H9 (cell line): ENCODE measurements around the gene ZNF613. TPM values are rescaled to one million over a fixed set of nuclear protein-coding genes. Genes with fewer than 3 reads are reported as not detected.

ENCODE experiments used
- DNase-seq: peaks from one replicate; pipeline ENCODE4 v3.0.0-alpha.2; 2017
- H2AFZ ChIP-seq: one replicate; pipeline ENCODE4 v1.6.1; 2013; ENCODE audit warnings: mild to moderate bottlenecking, low read length, control low read depth, moderate library complexity
- H2AK5ac ChIP-seq: 2 replicates; pipeline ENCODE4 v1.6.1; 2013; ENCODE audit warnings: low read length, control low read depth, mixed read lengths; ENCODE audit not compliant: insufficient read length
- H2BK120ac ChIP-seq: one replicate; pipeline ENCODE4 v1.6.1; 2013; ENCODE audit warnings: low read depth, mild to moderate bottlenecking, low read length, control low read depth, inconsistent platforms; ENCODE audit not compliant: poor library complexity, severe bottlenecking
- H2BK12ac ChIP-seq: 2 replicates; pipeline ENCODE4 v1.6.1; 2013; ENCODE audit warnings: low read length, control low read depth, mixed read lengths, low read depth; ENCODE audit not compliant: insufficient read length
- H2BK15ac ChIP-seq: 2 replicates; pipeline ENCODE4 v1.6.1; 2013; ENCODE audit warnings: low read depth, low read length, control low read depth
- H2BK20ac ChIP-seq: one replicate; pipeline ENCODE4 v1.6.1; 2013; ENCODE audit warnings: low read depth, mild to moderate bottlenecking, low read length, control low read depth, inconsistent platforms; ENCODE audit not compliant: poor library complexity, severe bottlenecking
- H2BK5ac ChIP-seq: 2 replicates; pipeline ENCODE4 v1.6.1; 2013; ENCODE audit warnings: low read length, control low read depth, mixed read lengths; ENCODE audit not compliant: insufficient read length
- H3K14ac ChIP-seq: 2 replicates; pipeline ENCODE4 v1.6.1; 2013; ENCODE audit warnings: low read length, control low read depth; ENCODE audit not compliant: insufficient read depth
- H3K18ac ChIP-seq: 2 replicates; pipeline ENCODE4 v1.6.1; 2013; ENCODE audit warnings: low read depth, mild to moderate bottlenecking, mixed read lengths, low read length, control low read depth; ENCODE audit not compliant: insufficient read length
- H3K23ac ChIP-seq: 2 replicates; pipeline ENCODE4 v1.6.1; 2013; ENCODE audit warnings: low read length, control low read depth, mixed read lengths, low read depth; ENCODE audit not compliant: insufficient read length
- H3K23me2 ChIP-seq: 2 replicates; pipeline ENCODE4 v1.6.1; 2013; ENCODE audit warnings: low read depth, mild to moderate bottlenecking, mixed read lengths, low read length, control low read depth; ENCODE audit not compliant: insufficient read length, poor library complexity, severe bottlenecking
- H3K27ac ChIP-seq: 2 replicates; pipeline ENCODE4 v1.5.1; 2013; ENCODE audit warnings: low read length, control low read depth, mixed read lengths, low read depth; ENCODE audit not compliant: insufficient read length
- H3K27me3 ChIP-seq: 2 replicates; pipeline ENCODE4 v1.6.1; 2013; ENCODE audit warnings: low read length, control low read depth, inconsistent platforms; ENCODE audit not compliant: insufficient read depth
- H3K4ac ChIP-seq: 2 replicates; pipeline ENCODE4 v1.6.1; 2013; ENCODE audit warnings: low read depth, mild to moderate bottlenecking, control low read depth, inconsistent platforms, low read length, moderate library complexity
- H3K4me1 ChIP-seq: 2 replicates; pipeline ENCODE4 v1.6.1; 2013; ENCODE audit warnings: low read length, control low read depth, inconsistent platforms; ENCODE audit not compliant: insufficient read depth
- H3K4me2 ChIP-seq: 2 replicates; pipeline ENCODE4 v1.6.1; 2013; ENCODE audit warnings: low read length, control low read depth, mixed read lengths; ENCODE audit not compliant: insufficient read length, insufficient read depth
- H3K56ac ChIP-seq: 2 replicates; pipeline ENCODE4 v1.6.1; 2013; ENCODE audit warnings: low read depth, mild to moderate bottlenecking, mixed read lengths, low read length, control low read depth; ENCODE audit not compliant: insufficient read length
- H3K79me1 ChIP-seq: 2 replicates; pipeline ENCODE4 v1.6.1; 2013; ENCODE audit warnings: low read depth, mild to moderate bottlenecking, moderate library complexity, low read length, control low read depth, inconsistent platforms; ENCODE audit not compliant: insufficient read depth, poor library complexity, severe bottlenecking
- H3K79me2 ChIP-seq: 2 replicates; pipeline ENCODE4 v1.6.1; 2013; ENCODE audit warnings: low read length, control low read depth, inconsistent platforms; ENCODE audit not compliant: insufficient read depth
- H3K9ac ChIP-seq: 2 replicates; pipeline ENCODE4 v1.6.1; 2013; ENCODE audit warnings: low read length, control low read depth, mixed read lengths; ENCODE audit not compliant: insufficient read length; ENCODE audit errors: extremely low read depth
- H3K9me3 ChIP-seq: one replicate; pipeline ENCODE4 v1.6.1; 2013; ENCODE audit warnings: low read depth, low read length, inconsistent platforms; ENCODE audit not compliant: control insufficient read depth
- H3T11ph ChIP-seq: one replicate; pipeline ENCODE4 v1.6.1; 2013; ENCODE audit warnings: mild to moderate bottlenecking, low read length, control low read depth, inconsistent platforms
- H4K20me1 ChIP-seq: one replicate; pipeline ENCODE4 v1.6.1; 2013; ENCODE audit not compliant: control insufficient read depth, insufficient read length, insufficient read depth
- H4K5ac ChIP-seq: 2 replicates; pipeline ENCODE4 v1.6.1; 2013; ENCODE audit warnings: low read depth, mild to moderate bottlenecking, mixed read lengths, low read length, control low read depth; ENCODE audit not compliant: insufficient read length
- H4K8ac ChIP-seq: replicated peaks from 2 replicates; pipeline ENCODE4 v1.6.1; 2013; ENCODE audit warnings: low read length, control low read depth, mixed read lengths, low read depth; ENCODE audit not compliant: insufficient read length
- H4K91ac ChIP-seq: 2 replicates; pipeline ENCODE4 v1.6.1; 2013; ENCODE audit warnings: low read depth, mild to moderate bottlenecking, moderate library complexity, mixed read lengths, low read length, control low read depth; ENCODE audit not compliant: insufficient read length
- H3K27ac Mint-ChIP-seq, 3 experiments: 2 replicates in 2 of 3; 3 replicates in 1 of 3; pipeline ENCODE4 v1.8.0; 2020 to 2021; ENCODE audit warnings: mixed read lengths in 3 of 3, mild to moderate bottlenecking in 1 of 3, moderate library complexity in 1 of 3
- H3K27me3 Mint-ChIP-seq: 2 replicates; pipeline ENCODE4 v1.8.0; 2021; ENCODE audit warnings: low read depth, mild to moderate bottlenecking, moderate library complexity, mixed read lengths
- H3K36me3 Mint-ChIP-seq, 3 experiments: 2 replicates in 2 of 3; 3 replicates in 1 of 3; pipeline ENCODE4 v1.8.0; 2020 to 2021; ENCODE audit warnings: low read depth in 3 of 3, mixed read lengths in 3 of 3; ENCODE audit not compliant: insufficient read depth in 1 of 3
- H3K4me1 Mint-ChIP-seq, 2 experiments: 2 replicates each; pipeline ENCODE4 v1.8.0; 2020; ENCODE audit warnings: mixed read lengths in 2 of 2
- H3K4me3 Mint-ChIP-seq, 2 experiments: 2 replicates in 1 of 2; 3 replicates in 1 of 2; pipeline ENCODE4 v1.8.0; 2020 to 2021; ENCODE audit warnings: mild to moderate bottlenecking in 2 of 2, mixed read lengths in 2 of 2, moderate library complexity in 1 of 2
- H3K9me3 Mint-ChIP-seq, 2 experiments: 2 replicates in 1 of 2; 3 replicates in 1 of 2; pipeline ENCODE4 v1.8.0; 2020; ENCODE audit warnings: mild to moderate bottlenecking in 2 of 2, mixed read lengths in 2 of 2, moderate library complexity in 1 of 2
- CTCF ChIP-seq: fragments of 200-600 bp; sonication (generic); conservative IDR thresholded peaks from 3 replicates; pipeline ENCODE4 v1.8.0; 2021; ENCODE audit warnings: antibody characterized with exemption, mild to moderate bottlenecking
- WGBS: extraction: QIAGEN DNeasy Blood & Tissue Kit; methylation state at CpG from one replicate; pipeline ENCODE4 v1.1.7; 2013; ENCODE audit warnings: missing lambda C conversion rate, low lambda C conversion rate, mixed read lengths; ENCODE audit not compliant: insufficient read length; ENCODE audit errors: extremely low coverage; 5-methylcytosine and 5-hydroxymethylcytosine counted together
- total RNA-seq: library from RNA; stranded (reverse); gene quantifications from 2 replicates; pipeline ENCODE4 v1.2.1, GENCODE V29; 2021

The ZNF613 gene
- total RNA-seq, 1 experiment from 2014 or later = 20.6 TPM

- no peak for TF ChIP-seq CTCF
- H2BK120ac ChIP-seq = no peak overlapping the region
- WGBS = no CpG with 5 or more reads among the region's 1 CpG
These were observed 43.4 kb downstream of the ZNF613 start for GRCh38 chr19:51970718-51971117.

More at GRCh38 chr19:51970718-51971117, 43.4 kb downstream of the ZNF613 start:
- Histone ChIP-seq H3K4me2 (no peak overlapping the region), H3K23ac (no peak overlapping the region), H3T11ph (no peak overlapping the region), H3K4me1 (no peaks in the 10 kb centered on the region), H3K23me2 (no peaks in the 10 kb centered on the region), H3K79me1 (no peaks in the 10 kb centered on the region), H3K14ac (no peak overlapping the region), H3K27me3 (no peaks in the 10 kb centered on the region), H2AFZ (no peak overlapping the region), H3K4ac (no peak overlapping the region), H4K20me1 (no peaks in the 10 kb centered on the region), H4K91ac (no peak overlapping the region), H2AK5ac (no peak overlapping the region), H3K27ac (no peak overlapping the region), H3K79me2 (no peaks in the 10 kb centered on the region), H3K56ac (no peak overlapping the region), H3K9me3 (peaks cover 70% of the 10 kb centered on the region), H3K9ac (no peak overlapping the region), H2BK5ac (no peak overlapping the region), H2BK12ac (no peak overlapping the region), H3K18ac (no peak overlapping the region), H4K5ac (no peak overlapping the region), H2BK15ac (no peak overlapping the region), H4K8ac (no peak overlapping the region), H2BK20ac (no peak overlapping the region)
- Mint-ChIP-seq H3K9me3 (peaks cover 82 to 84% of the 10 kb centered on the region in 2 experiments), H3K4me3 (no peak overlapping the region), H3K36me3 (peaks cover 79 to 89% (median 86%) of the 10 kb centered on the region in 3 experiments), H3K27ac (no peak overlapping the region), H3K27me3 (no peaks in the 10 kb centered on the region), H3K4me1 (no peaks in the 10 kb centered on the region)
- DNase-seq = no peak
